HG03139 (cell line): Measurements from ENCODE around the gene TNFSF13B.
"Not testable (repeated sequence)": the region's sequence is repeated elsewhere in the genome, so short reads cannot be mapped to it uniquely, and the experiment has no call there.

Experiments
- ATAC-seq: cut with Tn5 transposase; IDR thresholded peaks from one replicate; pipeline ENCODE4 v1.9.1; 2021; ENCODE audit not compliant: unreplicated experiment

The TNFSF13B gene

DNA sequence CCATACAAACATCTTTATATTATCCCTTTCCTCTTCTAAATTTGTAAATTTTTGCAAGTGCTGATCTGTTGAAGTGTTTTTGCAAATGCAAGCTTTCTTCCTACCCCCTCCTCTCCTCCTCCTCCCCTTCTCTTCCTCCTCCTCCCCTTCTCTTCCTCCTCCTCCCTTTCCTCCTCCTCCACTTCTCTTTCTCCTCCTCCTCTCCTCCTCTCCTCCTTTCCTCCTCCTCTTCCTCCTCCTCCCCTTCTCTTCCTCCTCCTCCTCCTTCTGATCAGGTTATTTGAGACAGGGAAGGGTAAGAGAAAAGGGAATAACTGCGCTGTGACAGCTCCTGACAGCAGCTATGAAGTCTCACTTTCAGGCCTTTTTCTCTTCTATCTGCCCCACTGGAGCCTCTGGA is 8.9 kb downstream of the TNFSF13B start:
- ATAC-seq, result no peak

GRCh38 chr13:108281901-108282300 is 12.4 kb downstream of the TNFSF13B start:
- no peak for ATAC-seq

GRCh38 chr13:108283110-108283509 is 13.6 kb downstream of the TNFSF13B start:
- no peak for ATAC-seq

DNA sequence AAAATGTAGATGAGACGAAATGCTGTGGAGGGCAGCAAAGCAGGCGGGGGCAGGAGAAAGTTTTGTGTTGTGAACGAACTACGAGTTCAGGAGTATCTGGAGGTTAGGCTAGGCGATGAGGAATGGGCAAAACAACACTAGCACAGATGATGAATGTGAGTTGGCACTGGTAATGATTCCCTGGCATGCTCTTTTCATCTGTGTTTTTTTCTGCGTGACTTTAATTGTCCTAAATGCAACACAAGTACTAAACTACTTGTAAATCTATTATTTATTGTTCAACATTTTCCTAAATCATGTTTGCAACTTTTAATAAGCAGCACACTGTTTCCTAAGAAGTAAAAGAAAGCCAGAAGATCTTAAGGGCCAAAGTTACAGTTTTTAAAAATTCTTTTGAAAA is 19.2 kb downstream of the TNFSF13B start:
- ATAC-seq, result no peak

DNA sequence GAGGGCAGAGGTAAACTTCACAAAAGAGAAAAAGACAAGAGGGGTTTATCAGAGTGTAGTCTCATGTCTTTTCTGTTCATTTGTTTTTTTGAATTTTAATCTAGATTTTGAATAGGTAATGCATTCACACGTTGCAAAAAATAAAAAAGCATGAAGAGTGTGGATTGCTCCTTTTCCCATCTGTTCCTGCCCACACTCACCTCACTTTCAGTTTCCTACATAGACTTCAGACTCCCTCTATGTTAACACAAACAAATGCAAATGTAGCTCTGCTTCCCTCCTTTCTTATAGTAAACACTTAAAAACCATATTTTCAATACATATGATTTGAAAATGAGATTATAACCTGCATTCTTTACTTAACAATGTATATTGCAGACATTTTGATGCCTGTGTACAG is 20.3 kb downstream of the TNFSF13B start:
- no peak for ATAC-seq

DNA sequence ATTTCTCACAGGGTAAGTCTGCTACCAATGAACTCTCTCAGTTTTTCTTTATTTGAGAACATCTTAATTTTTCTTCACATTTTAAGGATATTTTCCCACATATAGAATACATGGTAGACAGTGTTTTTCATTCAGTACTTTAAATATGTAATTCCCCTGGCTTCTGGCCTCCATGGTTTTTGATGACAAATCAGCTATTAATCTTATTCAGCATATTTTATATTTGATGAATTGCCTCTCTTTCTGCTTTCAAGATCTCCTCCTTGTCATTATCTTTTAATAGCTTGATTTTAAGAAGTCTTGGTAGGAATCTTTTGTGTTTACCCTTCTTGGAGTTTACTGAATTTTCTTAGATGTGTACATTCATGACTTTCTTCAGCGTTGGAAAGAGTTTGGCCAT is 27.6 kb downstream of the TNFSF13B start:
- ATAC-seq, result no peak

GRCh38 chr13:108302279-108302678 is 32.8 kb downstream of the TNFSF13B start:
- ATAC-seq, result no peak

GRCh38 chr13:108304170-108305016 is 34.9 kb downstream of the TNFSF13B start:
- no peak for ATAC-seq

GRCh38 chr13:108305655-108306054 is 36.1 kb downstream of the TNFSF13B start:
- no peak for ATAC-seq

DNA sequence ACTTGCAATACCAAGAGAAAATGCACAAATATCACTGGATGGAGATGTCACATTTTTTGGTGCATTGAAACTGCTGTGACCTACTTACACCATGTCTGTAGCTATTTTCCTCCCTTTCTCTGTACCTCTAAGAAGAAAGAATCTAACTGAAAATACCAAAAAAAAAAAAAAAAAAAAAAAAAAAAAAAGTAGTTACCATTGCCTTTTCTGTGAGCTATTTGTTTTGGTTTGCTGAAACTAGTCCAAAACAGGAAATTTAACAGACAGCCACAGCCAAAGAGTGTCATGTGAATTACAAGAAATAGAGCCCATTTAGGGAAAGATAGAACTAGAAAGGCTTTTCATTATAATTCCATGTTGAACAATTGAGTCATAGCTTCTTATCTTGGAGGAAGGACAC is 37.3 kb downstream of the TNFSF13B start:
- no peak for ATAC-seq

DNA sequence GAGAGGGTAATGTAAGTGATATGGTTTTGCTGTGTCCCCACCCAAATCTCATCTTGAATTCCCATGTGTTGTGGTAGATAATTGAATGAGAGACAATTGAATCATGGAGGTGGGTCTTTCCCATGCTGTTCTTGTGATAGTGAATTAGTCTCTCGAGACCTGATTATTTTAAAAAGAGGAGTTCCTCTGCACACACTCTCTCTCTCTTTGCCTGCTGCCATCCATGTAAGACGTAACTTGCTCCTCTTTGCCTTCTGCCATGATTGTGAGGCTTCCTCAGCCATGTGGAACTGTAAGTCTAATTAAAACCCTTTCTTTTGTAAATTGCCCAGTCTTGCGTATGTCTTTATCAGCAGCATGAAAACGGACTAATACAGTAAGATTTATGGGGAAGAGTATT is 42.1 kb downstream of the TNFSF13B start:
- ATAC-seq, result not testable (repeated sequence)

DNA sequence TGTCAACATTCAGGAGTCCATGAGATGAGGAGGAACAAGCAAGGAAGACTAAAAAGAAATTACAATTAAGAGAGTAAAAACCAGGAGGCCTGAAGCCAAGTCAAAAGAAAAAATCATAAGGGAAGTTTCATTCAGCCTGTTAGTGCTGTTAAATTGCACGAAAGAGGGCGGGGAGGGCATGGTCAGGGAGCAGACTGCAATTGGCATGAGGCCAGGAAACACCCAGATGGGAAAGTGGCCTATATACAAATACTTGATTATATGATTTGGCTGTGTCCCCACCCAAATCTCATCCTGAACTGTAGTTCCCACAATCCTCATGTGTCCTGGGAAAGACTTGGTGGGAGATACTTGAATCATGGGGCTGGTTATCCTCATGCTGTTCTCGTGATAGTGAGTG is 43.9 kb downstream of the TNFSF13B start:
- ATAC-seq, result no peak

- no peak for ATAC-seq
Observed at GRCh38 chr13:108315273-108315672, 45.8 kb downstream of the TNFSF13B start.

DNA sequence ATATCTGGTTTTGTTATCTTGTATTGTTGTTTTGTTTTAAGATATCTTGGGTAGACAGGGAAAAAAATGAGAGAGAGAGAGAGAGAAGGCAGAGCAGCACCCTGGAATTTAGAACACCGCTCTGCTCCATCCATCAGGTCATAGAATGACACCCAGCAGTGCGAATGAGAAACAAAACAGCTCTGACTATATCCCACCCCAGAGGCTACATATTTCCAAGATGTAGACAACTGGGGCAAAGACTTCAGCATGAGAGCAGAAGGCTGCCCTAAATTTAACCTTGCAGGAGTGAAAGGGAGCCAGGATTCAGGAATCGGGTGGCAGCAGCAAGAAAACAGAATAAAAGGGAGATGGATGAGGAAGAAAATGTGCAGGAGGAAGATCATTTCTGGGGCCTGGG is 46.5 kb downstream of the TNFSF13B start:
- no peak for ATAC-seq

GRCh38 chr13:108316413-108316812 is 46.9 kb downstream of the TNFSF13B start:
- no peak for ATAC-seq

DNA sequence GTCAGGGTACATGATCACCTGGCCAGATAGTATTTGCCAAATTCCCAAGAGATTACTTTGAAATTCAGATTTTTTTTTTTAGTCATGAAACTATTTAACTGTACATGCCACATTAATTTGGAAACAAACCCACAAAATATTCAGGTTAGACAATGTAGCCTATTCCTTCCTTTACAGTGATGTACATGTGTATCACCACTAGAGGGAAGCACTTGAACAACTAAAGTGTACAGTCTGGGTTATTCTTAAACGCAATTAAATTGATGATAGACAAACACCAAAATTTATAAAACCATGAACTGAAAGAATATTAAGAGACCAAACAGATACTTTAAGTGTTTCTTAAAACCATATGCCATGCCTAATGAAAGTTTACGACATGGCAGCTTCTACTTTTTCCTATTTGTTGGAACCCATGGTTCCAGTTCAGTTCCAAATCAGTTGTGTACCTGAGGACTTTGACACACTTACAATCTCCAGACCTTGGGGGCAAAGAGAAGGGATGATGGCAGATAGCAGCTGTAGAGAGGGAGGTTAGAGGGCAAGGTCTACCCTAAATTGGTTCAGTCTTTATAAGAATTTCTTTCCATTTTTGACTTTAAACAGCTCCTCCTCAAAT is 52.8 kb downstream of the TNFSF13B start:
- peak; percentile 78 for ATAC-seq

- no peak for ATAC-seq
Observed at GRCh38 chr13:108323031-108323430, 53.5 kb downstream of the TNFSF13B start.

GRCh38 chr13:108325863-108326262 is 56.3 kb downstream of the TNFSF13B start:
- no peak for ATAC-seq

GRCh38 chr13:108326309-108326708 is 56.8 kb downstream of the TNFSF13B start:
- peak; percentile 70 for ATAC-seq

GRCh38 chr13:108328848-108329247 is 59.3 kb downstream of the TNFSF13B start:
- ATAC-seq, result no peak

GRCh38 chr13:108332791-108333190 is 63.3 kb downstream of the TNFSF13B start:
- no peak for ATAC-seq
